H54 (cell line): ENCODE measurements around the gene PIP5K1C.

Experiments used
- DNase-seq: peaks from one replicate; pipeline ENCODE4 v3.0.0; 2011; ENCODE audit warnings: low spot score, mixed read lengths; ENCODE audit not compliant: insufficient read length
- FAIRE-seq: peaks from 3 replicates; lab custom pipeline; 2011; peaks lifted over from hg19 to GRCh38; lab: Jason Lieb, UNC
- POLR2A ChIP-seq: IDR thresholded peaks from 2 replicates; pipeline ENCODE4 v1.6.1; 2011; ENCODE audit warnings: low read depth, mild to moderate bottlenecking, low read length

PIP5K1C gene

DNA sequence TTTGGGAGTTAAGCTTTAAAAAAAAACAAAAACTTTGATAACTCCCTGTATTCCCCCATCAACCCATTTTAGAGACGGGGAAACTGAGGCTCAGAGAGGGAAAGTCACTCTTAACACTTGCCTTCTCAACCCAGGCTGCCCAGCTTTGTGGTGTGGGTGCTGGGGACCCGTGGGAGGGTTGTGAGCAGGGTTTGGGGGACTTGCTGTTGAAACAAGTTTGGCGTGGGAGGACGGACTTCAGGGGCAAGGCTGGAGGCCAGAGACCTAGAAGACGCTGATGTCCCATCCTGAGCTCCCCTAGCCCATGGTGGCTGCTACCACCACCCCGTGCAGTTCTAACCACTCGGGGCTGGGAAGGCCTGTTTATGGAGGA is 72.9 kb downstream of the PIP5K1C start:
- TF ChIP-seq POLR2A = no peak
- no peak for DNase-seq
- FAIRE-seq = no peak

DNA sequence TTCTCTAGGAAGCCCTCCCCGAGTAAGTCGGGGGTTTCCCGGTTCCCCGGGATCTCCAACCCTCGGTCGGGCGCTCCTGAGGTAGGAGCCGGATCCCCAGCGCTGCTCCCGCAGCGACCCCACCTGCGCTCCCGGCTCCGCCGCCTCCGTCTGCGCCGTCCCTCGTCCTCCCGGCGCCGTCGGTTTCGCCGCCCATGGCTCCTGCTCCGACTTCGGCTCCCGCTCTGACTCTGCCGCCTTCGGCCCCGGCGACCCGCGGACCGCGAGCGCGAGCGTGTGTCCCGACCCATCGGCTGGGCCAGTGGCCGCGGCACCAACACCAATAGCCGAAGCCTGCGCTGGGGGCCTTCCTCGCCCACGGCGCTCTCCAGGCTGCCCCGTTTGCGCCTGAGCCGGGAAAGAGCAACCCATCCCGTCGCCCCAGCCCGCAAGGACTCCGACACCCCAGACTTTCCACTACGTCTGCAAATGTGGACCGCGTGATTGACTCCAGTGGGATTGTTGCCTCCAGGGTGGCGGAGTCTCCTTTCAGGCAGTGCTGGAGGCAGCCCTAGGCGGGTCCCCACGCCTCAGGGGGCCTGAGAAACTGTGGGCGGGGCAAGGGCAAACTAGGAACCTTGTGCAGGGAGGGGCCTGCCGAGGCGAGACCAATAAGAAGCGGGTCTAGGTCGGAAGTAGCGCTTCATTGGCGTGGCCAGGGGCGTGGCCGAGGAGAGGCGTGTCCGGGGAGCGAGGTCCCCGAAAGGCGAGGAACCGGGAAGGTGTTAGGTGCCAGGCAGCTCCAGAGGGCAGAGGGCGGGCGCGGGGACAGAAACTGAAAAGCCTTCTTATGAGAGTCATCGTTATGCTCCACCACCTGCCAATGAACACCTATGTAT is 73.6 kb downstream of the PIP5K1C start, which contains the start of gene CACTIN:
TSS of gene CACTIN (minus strand) at position 318 of the 878 bp plus-strand sequence. CDS start at position 290, 28 bp downstream.
- FAIRE-seq (peak; percentile 87), DNase-seq (peak; percentile 100)
- TF ChIP-seq POLR2A = peak; percentile 88

DNA sequence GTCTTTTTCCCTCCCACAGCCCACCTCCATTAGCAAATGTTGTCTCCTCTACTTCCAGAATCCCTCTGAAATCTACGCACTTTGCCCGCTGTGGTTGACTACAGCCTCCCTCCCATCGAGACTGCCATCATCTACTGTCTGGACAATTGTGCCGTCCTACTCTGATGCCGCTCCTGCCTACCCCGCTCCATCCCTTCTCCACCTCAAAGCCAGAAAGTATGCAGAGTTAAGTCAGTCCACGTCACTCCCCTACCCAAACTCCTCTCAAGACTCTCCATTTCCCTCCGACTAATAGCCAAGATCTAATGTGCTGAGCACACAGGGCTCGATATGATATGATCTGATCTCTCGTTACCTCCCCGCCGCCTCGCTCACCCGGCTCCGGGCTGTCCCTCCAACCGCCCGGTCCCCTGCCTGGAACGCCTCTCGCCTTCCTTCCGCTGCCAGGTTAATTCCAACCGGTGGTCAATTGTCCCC is 74.2 kb downstream of the PIP5K1C start:
- DNase-seq (no peak), FAIRE-seq (no peak)
- no peak for TF ChIP-seq POLR2A

DNA sequence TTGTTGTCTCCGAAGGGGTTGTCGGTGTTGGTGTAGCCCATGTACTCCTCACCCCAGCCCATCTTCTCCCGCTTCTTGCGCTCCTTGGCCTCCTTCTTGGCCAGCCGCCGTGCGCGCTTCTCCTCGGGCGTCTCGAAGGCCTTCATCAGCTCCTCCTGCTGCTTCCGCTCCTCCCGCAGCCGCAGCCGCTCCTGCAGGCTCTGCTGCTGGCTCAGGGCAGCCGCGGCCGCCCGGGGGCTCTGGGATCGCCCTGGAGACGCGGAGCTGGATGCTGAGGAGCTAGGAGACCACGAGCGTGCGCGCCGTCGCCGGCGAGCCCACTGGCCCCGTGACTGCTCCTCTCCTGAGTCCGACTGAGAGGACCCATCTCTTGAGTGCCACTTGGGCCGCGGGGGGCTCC is 76.6 kb downstream of the PIP5K1C start:
- FAIRE-seq (no peak), DNase-seq (no peak)
- TF ChIP-seq POLR2A = no peak

DNA sequence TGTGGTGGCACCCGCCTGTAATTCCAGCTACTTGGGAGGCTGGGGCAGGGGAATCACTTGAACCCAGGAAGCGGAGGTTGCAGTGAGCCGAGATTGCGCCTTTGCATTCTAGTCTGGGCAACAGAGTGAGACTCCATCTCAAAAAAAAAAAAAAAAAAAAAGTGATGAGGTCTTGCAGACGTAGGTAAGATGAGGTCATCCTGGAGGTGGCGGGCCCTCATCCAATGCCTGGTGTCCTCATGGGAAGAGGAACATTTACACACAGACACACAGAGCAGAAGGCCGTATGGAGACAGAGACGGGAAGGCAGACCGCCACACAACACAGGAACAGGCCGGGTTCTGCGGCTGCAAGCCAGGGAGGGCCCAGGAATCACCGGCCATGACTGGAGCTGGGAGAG is 78.0 kb downstream of the PIP5K1C start:
- FAIRE-seq (no peak), DNase-seq (no peak)
- no peak for TF ChIP-seq POLR2A

DNA sequence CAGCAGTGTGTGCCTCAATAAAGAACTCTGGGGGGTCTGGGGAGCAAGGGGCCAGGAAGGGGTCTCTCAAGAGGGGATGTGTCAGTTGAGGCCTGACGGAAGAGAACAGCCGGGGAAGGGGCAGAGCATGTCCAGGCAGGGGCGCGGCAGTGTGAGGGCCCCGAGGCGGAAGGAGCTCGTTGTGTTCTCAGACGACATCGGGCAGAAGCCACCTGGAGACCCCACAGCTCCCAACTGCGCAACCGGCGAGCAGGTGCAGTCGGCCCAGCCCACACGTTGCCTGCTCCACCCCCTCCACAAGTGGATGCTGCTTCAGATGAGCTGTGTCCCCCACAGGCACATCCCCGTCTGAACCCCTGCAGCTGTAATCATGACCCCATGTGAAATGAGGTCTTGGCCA is 78.6 kb downstream of the PIP5K1C start:
- FAIRE-seq (no peak), DNase-seq (no peak)
- TF ChIP-seq POLR2A = no peak

DNA sequence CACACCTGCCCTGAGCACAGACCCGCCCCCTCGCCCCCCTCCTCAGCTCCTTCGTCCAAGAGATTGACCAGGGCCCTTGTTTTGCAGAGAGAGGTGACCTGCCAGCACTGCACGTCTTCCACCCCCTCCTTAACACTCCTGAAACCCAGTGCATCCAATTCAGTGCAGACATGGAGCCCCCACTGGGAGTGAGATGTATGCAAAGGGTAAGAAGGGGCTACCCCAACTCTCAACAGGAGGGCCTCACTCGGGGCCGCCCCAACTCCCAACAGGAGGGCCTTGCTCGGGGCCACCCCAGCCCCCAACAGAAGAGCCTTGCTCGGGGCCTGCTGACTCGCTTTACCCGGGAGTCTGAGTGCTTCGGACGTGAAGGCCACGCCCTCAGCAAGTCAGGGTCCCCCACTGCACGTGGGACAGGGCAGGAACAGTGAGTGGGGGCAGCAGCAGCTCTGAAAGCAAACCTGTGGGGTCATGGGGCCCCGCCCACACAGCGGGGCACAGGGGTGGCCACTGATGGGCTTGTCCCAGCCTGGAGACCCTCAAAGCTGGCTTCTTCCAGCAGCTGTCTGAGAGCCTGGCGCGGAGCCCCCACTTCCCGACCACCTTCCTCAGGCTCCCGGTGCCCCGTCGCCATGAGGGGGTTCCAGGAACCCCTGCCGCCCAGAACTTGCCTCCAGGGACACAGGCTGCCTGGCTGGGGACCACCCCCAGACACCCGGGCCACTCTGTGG is 79.3 kb downstream of the PIP5K1C start:
- no peak for TF ChIP-seq POLR2A
- no peak for FAIRE-seq
- DNase-seq = no peak

DNA sequence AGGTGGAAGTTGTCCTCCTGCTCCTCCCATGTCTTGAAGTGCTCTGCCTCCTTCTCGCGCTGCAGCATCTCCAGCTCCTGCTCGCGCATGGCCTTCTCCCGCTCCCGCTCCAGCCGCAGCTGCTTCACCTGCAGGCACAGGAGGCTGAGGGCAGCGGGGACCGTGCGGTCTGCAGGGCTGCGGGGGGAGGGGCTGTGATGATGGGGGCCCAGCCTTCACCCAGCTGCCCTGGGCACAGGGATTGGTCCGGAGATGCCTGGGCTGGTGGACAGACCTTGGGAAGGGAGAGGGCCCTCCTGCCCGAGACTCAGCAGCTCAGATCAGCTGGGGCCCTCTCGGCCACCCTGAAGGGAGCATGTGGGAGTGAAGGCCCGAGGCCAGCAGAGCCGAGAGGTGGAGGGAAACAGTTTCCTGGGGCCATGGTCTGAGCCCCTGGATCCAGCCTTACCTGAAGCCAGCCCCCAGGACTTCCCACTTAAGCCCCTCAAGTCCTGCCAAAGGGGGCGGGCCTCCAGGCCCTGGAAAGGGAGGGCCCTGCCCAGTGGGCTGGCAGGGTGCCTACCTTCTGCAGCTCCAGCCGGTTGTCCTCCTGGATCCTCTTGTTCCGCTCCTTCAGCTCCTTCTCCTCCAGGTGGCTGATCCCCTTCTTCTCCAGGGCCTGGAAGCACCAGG is 80.0 kb downstream of the PIP5K1C start:
- no peak for TF ChIP-seq POLR2A
- FAIRE-seq (no peak), DNase-seq (no peak)

DNA sequence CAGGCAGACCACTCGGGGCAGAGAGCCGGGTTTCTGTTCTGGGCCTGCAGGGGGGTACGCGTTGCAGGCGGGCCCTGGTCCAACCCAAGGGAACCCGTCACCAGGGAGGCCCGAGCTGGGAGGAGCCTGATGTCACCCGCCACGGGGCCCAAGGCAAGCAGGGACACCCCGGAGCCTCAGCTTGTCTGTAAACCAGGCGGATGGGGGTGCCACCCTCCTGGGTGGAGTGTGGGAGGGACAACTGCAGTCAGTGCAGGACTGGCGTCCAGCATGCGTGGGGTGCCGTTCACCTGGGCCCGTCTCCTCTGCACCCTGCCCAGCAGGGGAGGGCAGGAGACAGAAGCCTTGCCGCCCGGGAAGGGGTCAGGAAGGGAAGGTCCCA is 80.6 kb downstream of the PIP5K1C start:
- FAIRE-seq = no peak
- TF ChIP-seq POLR2A = no peak
- no peak for DNase-seq

DNA sequence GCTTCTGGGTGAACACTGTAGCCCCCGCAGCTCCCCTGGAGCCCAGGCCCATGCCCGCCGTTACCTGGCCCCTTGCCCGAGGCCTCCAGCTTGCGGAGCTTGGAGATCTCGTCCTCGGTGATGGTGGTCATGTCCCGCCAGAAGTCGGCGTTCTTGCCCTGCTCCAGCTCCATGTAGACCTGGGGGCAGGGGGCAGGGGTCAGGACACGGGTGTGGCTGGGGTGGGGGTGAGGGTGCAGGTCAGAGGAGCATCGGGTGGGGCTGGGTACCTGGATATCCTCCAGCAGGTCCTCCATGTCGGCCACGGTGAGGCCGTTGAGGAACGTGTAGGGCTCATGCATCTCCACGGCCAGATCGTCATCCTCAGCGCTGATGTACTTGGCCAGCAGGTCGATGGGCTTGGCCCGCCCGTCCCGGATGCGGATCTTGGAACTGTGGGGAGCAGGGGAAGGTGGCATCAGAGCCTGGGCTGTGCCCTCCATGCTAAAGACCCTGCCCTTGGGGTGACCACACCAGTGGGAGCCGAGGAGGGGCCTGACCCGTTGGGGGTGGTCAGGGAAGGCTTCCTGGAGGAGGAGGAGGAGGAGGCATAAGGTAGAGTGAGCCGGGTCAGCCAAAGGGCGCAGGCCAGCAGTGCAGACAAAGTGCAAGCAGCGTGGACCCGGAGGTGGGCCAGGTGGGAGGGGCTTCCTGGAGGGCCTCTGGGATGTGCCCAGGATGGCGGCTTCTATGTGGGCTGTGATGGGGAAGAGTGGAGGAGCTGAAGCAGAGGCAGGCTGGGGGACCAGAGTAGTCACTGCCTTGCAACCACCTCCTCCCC is 81.2 kb downstream of the PIP5K1C start:
- FAIRE-seq (no peak), DNase-seq (no peak)
- no peak for TF ChIP-seq POLR2A

DNA sequence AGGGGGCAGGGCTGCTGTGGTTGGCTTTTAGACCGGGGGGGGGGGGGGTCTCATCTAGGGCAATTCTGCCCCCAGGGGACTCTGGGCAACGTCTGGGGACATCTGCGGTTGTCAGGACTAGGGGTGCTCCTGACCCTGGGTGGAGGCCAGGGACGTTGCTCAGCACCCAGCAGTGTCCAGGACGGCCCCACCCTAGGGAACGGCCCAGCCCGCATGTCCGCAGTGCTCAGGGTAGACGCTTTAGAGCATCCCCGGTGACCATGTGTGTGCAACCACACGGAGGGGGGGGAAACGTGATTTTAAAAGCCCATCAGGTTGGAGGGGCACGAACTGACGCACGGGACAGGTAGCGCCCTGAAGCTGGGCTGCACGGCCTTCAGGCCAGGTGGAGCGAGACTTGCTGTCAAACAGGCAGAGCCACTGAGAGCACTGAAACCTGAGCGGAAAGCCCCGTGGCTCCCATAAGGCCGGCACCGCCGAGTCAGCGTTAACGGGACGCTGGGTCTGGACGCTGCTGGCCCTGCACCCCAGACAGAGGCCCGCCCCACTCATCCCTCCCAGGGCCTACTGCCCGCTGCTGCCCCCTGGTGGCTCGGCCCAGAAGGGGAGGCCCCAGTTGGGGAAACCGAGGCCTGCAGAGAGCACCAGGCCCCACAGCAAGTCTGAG is 82.0 kb downstream of the PIP5K1C start:
- no peak for FAIRE-seq
- no peak for TF ChIP-seq POLR2A
- DNase-seq = no peak

DNA sequence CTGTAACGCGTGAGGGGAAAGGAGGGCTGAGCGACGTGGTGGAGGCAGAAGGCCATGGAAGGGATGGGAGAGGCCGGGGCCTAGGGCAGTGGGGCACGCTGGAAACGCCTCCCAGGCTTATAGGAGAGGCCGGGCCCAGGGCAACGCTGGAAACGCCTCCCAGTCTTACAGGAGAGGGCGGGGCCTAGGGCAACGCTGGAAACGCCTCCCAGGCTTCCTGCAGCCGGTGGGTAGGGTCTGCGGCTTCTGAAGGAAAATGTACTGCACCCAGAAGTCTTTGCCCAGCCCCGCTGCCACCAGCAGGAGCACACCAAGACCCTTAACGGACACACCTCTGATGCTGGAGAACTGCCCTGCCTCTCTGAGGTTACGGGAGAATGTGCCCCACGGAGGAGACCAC is 82.8 kb downstream of the PIP5K1C start:
- no peak for DNase-seq
- FAIRE-seq = no peak
- no peak for TF ChIP-seq POLR2A
